Liver (tissue), 9 donors: ENCODE measurements around the gene RRAGC. TPM values are rescaled to one million over a fixed set of nuclear protein-coding genes. Genes with fewer than 3 reads are reported as not detected.

Source experiments
- DNase-seq: peaks from one replicate; pipeline ENCODE4 v3.0.0-alpha.2; 2017; ENCODE audit warnings: low spot score
- H3K27ac ChIP-seq, 2 donors: one replicate each; pipeline ENCODE4 v1.7.0; 2013; ENCODE audit warnings: inconsistent platforms in 2 of 2, low read length in 2 of 2, control low read depth in 1 of 2, low read depth in 1 of 2, mild to moderate bottlenecking in 1 of 2
- H3K27me3 ChIP-seq, 4 donors: one replicate each; pipeline versions ENCODE4 v1.6.1 to v1.7.0; 2013; ENCODE audit warnings: low read length in 3 of 4, inconsistent platforms in 1 of 4, mild to moderate bottlenecking in 1 of 4, moderate library complexity in 1 of 4; ENCODE audit not compliant: control insufficient read depth in 4 of 4, insufficient read depth in 4 of 4
- H3K36me3 ChIP-seq, 4 donors: one replicate each; pipeline versions ENCODE4 v1.6.1 to v1.7.0; 2013; ENCODE audit warnings: low read length in 3 of 4, mild to moderate bottlenecking in 3 of 4, low read depth in 1 of 4, moderate library complexity in 1 of 4; ENCODE audit not compliant: control insufficient read depth in 4 of 4, insufficient read depth in 3 of 4
- H3K4me1 ChIP-seq, 4 donors: one replicate each; pipeline versions ENCODE4 v1.6.1 to v1.7.0; 2013; ENCODE audit warnings: low read length in 3 of 4, mild to moderate bottlenecking in 3 of 4, moderate library complexity in 1 of 4; ENCODE audit not compliant: control insufficient read depth in 4 of 4, insufficient read depth in 4 of 4
- H3K4me3 ChIP-seq, 3 donors: one replicate each; pipeline versions ENCODE4 v1.6.1 to v1.7.0; 2013; ENCODE audit warnings: low read length in 3 of 3, control low read depth in 1 of 3, low read depth in 1 of 3, mild to moderate bottlenecking in 1 of 3
- H3K9ac ChIP-seq, 2 donors: one replicate each; pipeline ENCODE4 v1.7.0; 2013; ENCODE audit warnings: low read length in 2 of 2, mild to moderate bottlenecking in 2 of 2, moderate library complexity in 2 of 2, control low read depth in 1 of 2, low read depth in 1 of 2
- H3K9me3 ChIP-seq, 4 donors: one replicate each; pipeline versions ENCODE4 v1.6.1 to v1.7.0; 2013; ENCODE audit warnings: low read length in 3 of 4; ENCODE audit not compliant: control insufficient read depth in 4 of 4
- EGR1 ChIP-seq, 2 donors: IDR thresholded peaks; 2 replicates each; pipeline ENCODE4 v1.6.1; 2016 to 2018; ENCODE audit warnings: antibody characterized with exemption in 2 of 2, low read depth in 2 of 2
- FOXA1 ChIP-seq: IDR thresholded peaks from 2 replicates; pipeline ENCODE4 v1.6.1; 2016; ENCODE audit warnings: antibody characterized with exemption
- FOXA2 ChIP-seq: IDR thresholded peaks from 2 replicates; pipeline ENCODE4 v1.6.1; 2016; ENCODE audit warnings: antibody characterized with exemption
- GABPA ChIP-seq, 2 donors: IDR thresholded peaks in 1 of 2; conservative IDR thresholded peaks in 1 of 2; 2 replicates each; pipeline ENCODE4 v1.6.1; 2016; ENCODE audit warnings: antibody characterized with exemption in 2 of 2, mild to moderate bottlenecking in 1 of 2, moderate library complexity in 1 of 2
- HNF4A ChIP-seq, 2 donors: conservative IDR thresholded peaks; 2 replicates each; pipeline ENCODE4 v1.6.1; 2016; ENCODE audit warnings: antibody characterized with exemption in 2 of 2, mild to moderate bottlenecking in 2 of 2
- HNF4G ChIP-seq: IDR thresholded peaks from 2 replicates; pipeline ENCODE4 v1.6.1; 2016; ENCODE audit warnings: antibody characterized with exemption
- JUND ChIP-seq, 2 donors: IDR thresholded peaks; 2 replicates each; pipeline ENCODE4 v1.6.1; 2016; ENCODE audit warnings: antibody characterized with exemption in 2 of 2
- MAX ChIP-seq: IDR thresholded peaks from 2 replicates; pipeline ENCODE4 v1.6.1; 2016; ENCODE audit warnings: antibody characterized with exemption
- NR2F2 ChIP-seq: IDR thresholded peaks from 2 replicates; pipeline ENCODE4 v1.6.1; 2016; ENCODE audit warnings: antibody characterized with exemption
- RAD21 ChIP-seq, 2 donors: IDR thresholded peaks; 2 replicates each; pipeline ENCODE4 v1.6.1; 2016; ENCODE audit warnings: antibody characterized with exemption in 2 of 2, mild to moderate bottlenecking in 2 of 2
- REST ChIP-seq: IDR thresholded peaks from 2 replicates; pipeline ENCODE4 v1.6.1; 2016; ENCODE audit warnings: antibody characterized with exemption, mild to moderate bottlenecking
- SP1 ChIP-seq: IDR thresholded peaks from 2 replicates; pipeline ENCODE4 v1.6.1; 2018; ENCODE audit warnings: antibody characterized with exemption, mild to moderate bottlenecking
- TAF1 ChIP-seq: conservative IDR thresholded peaks from 2 replicates; pipeline ENCODE4 v1.6.1; 2016; ENCODE audit warnings: antibody characterized with exemption, mild to moderate bottlenecking
- YY1 ChIP-seq: IDR thresholded peaks from 2 replicates; pipeline ENCODE4 v1.6.1; 2016; ENCODE audit warnings: antibody characterized with exemption, mild to moderate bottlenecking
- WGBS: extraction: QIAGEN DNeasy Blood & Tissue Kit; methylation state at CpG from one replicate; pipeline ENCODE4 v1.1.7; 2013; 5-methylcytosine and 5-hydroxymethylcytosine counted together
- polyA plus RNA-seq, 2 donors: library from polyadenylated mRNA; stranded (reverse) in 1 of 2; unstranded in 1 of 2; fragments of 200-250 nt in 1 of 2; fragments of >200 nt in 1 of 2; fragmentation: Nextera tagmentation in 1 of 2; extraction: Ambion mirVana in 1 of 2; gene quantifications; one replicate each; pipeline versions ENCODE4 v1.2.1 to v1.2.3, GENCODE V29; 2013 to 2015
- total RNA-seq, 2 donors: library from RNA; depleted of rRNA; stranded (reverse); fragments of >200 nt; gene quantifications; one replicate each; pipeline ENCODE4 v1.2.3, GENCODE V29; 2014
- TF ChIP-seq, protein P1 (sequence below): IDR thresholded peaks from 2 replicates; pipeline ENCODE4 v1.6.1; 2016; ENCODE audit warnings: antibody characterized with exemption
- TF ChIP-seq, protein P2 (sequence below): fragments of 150-350 bp; IDR thresholded peaks from 2 replicates; pipeline ENCODE4 v1.5.1; 2017; ENCODE audit warnings: improper control_type of control experiment, low read depth, low read length; ENCODE audit not compliant: missing input control
- TF ChIP-seq, protein P3 (sequence below): IDR thresholded peaks from 2 replicates; pipeline ENCODE4 v1.6.1; 2016; ENCODE audit warnings: antibody characterized with exemption
- donor health status: healthy.
- donor health status: healthy.
- donor health status: healthy.
- donor health status: healthy.
- donor health status: healthy.

RRAGC gene
- total and polyA plus RNA-seq, 4 donors, result 6.6 to 10.1 (median 7.2) TPM

DNA sequence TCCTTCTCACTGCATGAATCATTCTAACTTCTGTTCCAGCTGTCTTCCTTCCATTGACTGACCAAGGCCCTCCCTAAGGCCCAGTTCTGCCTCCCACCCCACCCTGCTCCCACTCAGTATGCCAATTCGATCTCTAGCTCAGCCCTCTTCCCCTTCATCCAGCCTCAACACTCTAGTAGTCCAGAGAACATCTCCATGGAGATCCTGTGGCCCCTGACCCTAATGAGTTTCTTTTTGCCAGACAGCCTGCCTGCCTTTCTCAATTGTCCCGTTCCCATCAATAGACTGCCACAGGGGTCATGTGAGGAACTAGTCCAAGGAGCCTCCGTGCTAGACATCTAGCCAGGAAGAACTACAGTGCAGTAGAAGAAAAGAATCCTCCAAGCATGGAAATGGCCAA is 26.4 kb downstream of the RRAGC start:
- WGBS, result 66% methylated on average over 3 of the region's 3 CpGs
- no peaks in the 10 kb centered on the region for H3K4me1 ChIP-seq
- no peak overlapping the region for H3K4me3 ChIP-seq
- H3K9ac ChIP-seq, result no peak overlapping the region
- TF ChIP-seq, protein P1, sequence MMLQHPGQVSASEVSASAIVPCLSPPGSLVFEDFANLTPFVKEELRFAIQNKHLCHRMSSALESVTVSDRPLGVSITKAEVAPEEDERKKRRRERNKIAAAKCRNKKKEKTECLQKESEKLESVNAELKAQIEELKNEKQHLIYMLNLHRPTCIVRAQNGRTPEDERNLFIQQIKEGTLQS, result no peak
- TF ChIP-seq, protein P2, sequence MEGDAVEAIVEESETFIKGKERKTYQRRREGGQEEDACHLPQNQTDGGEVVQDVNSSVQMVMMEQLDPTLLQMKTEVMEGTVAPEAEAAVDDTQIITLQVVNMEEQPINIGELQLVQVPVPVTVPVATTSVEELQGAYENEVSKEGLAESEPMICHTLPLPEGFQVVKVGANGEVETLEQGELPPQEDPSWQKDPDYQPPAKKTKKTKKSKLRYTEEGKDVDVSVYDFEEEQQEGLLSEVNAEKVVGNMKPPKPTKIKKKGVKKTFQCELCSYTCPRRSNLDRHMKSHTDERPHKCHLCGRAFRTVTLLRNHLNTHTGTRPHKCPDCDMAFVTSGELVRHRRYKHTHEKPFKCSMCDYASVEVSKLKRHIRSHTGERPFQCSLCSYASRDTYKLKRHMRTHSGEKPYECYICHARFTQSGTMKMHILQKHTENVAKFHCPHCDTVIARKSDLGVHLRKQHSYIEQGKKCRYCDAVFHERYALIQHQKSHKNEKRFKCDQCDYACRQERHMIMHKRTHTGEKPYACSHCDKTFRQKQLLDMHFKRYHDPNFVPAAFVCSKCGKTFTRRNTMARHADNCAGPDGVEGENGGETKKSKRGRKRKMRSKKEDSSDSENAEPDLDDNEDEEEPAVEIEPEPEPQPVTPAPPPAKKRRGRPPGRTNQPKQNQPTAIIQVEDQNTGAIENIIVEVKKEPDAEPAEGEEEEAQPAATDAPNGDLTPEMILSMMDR, result no peak
- TF ChIP-seq SP1 (no peak), GABPA (IDR thresholded peaks at IDR 0.05 in 1 of 2, conservative IDR thresholded peaks at IDR 0.05 in 1 of 2) (no peak), JUND (IDR thresholded peaks at IDR 0.05) (no peak), FOXA2 (no peak), HNF4G (no peak), EGR1 (IDR thresholded peaks at IDR 0.05; ENCODE audit: low read depth in 2 of 2) (no peak), REST (no peak), FOXA1 (no peak), HNF4A (conservative IDR thresholded peaks at IDR 0.05) (no peak), TAF1 (no peak)
- TF ChIP-seq, protein P3, sequence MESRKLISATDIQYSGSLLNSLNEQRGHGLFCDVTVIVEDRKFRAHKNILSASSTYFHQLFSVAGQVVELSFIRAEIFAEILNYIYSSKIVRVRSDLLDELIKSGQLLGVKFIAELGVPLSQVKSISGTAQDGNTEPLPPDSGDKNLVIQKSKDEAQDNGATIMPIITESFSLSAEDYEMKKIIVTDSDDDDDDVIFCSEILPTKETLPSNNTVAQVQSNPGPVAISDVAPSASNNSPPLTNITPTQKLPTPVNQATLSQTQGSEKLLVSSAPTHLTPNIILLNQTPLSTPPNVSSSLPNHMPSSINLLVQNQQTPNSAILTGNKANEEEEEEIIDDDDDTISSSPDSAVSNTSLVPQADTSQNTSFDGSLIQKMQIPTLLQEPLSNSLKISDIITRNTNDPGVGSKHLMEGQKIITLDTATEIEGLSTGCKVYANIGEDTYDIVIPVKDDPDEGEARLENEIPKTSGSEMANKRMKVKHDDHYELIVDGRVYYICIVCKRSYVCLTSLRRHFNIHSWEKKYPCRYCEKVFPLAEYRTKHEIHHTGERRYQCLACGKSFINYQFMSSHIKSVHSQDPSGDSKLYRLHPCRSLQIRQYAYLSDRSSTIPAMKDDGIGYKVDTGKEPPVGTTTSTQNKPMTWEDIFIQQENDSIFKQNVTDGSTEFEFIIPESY, result no peak
- H3K36me3 ChIP-seq, result peaks cover 0 to 3% (median 2%) of the 10 kb centered on the region in 4 donors
- no peak overlapping the region for H3K27ac ChIP-seq
- H3K9me3 ChIP-seq, result no peaks in the 10 kb centered on the region
- H3K27me3 ChIP-seq, result peaks cover 0 to 4% (median 0%) of the 10 kb centered on the region in 4 donors
- DNase-seq, result no peak

DNA sequence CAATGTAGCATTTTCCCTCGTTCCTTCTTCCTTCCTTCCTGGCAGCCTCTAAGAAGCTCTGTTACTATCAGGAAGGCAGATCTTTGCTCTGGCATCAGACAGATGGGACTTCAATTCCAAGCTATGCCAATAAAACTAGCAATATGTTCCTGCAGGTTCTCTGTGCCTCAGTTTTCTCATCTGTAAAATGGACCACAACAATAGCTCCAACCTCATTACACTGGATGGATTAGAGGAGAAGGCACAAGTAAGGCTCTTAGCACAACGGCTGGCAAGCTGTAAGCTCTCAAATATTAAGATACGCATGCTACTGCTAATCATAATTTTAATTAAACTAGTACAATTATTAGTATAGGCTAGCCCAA is 27.2 kb downstream of the RRAGC start:
- whole genome bisulfite sequencing, result 87% methylated on average over 3 of the region's 3 CpGs
- H3K9me3 ChIP-seq, result no peaks in the 10 kb centered on the region
- DNase-seq, result no peak
- H3K27ac ChIP-seq, result no peak overlapping the region
- no peaks in the 10 kb centered on the region for H3K4me1 ChIP-seq
- H3K27me3 ChIP-seq, result peaks cover 0 to 4% (median 0%) of the 10 kb centered on the region in 4 donors
- no peaks in the 10 kb centered on the region for H3K36me3 ChIP-seq
- no peak overlapping the region for H3K9ac ChIP-seq
- H3K4me3 ChIP-seq, result no peak overlapping the region
- no peak for TF ChIP-seq TAF1
- no peak for TF ChIP-seq SP1
- TF ChIP-seq EGR1 (IDR thresholded peaks at IDR 0.05; ENCODE audit: low read depth in 2 of 2), result no peak
- TF ChIP-seq YY1, result no peak
- no peak for TF ChIP-seq GABPA (IDR thresholded peaks at IDR 0.05 in 1 of 2, conservative IDR thresholded peaks at IDR 0.05 in 1 of 2)
- TF ChIP-seq FOXA1, result no peak
- TF ChIP-seq JUND (IDR thresholded peaks at IDR 0.05), result no peak
- no peak for TF ChIP-seq NR2F2
- no peak for TF ChIP-seq FOXA2
- TF ChIP-seq REST, result no peak
- no peak for TF ChIP-seq HNF4G
- TF ChIP-seq RAD21 (IDR thresholded peaks at IDR 0.05), result no peak
- TF ChIP-seq, protein P3, result no peak
- TF ChIP-seq, protein P1, result no peak
- TF ChIP-seq MAX, result no peak
- TF ChIP-seq HNF4A (conservative IDR thresholded peaks at IDR 0.05), result no peak
